Neural progenitor cell (in vitro differentiated cells): ENCODE results near the gene TATDN2. TPM values are rescaled to one million over a fixed set of nuclear protein-coding genes. Genes with fewer than 3 reads are reported as not detected.

Experiments
- DNase-seq: peaks from one replicate; pipeline ENCODE4 v3.0.0-alpha.2; 2016; ENCODE audit warnings: low spot score
- H2AFZ ChIP-seq: fragments of 200-600 bp; sonication (generic); replicated peaks from 2 replicates; pipeline ENCODE4 v1.6.1; 2016; ENCODE audit warnings: antibody characterized with exemption
- H3F3A ChIP-seq: fragments of 200-600 bp; sonication (generic); 2 replicates; pipeline ENCODE4 v1.6.1; 2016; ENCODE audit warnings: antibody characterized with exemption, low read depth
- H3K27ac ChIP-seq: fragments of 200-600 bp; sonication (generic); 2 replicates; pipeline ENCODE4 v1.5.1; 2016; ENCODE audit warnings: mild to moderate bottlenecking
- H3K27me3 ChIP-seq: fragments of 200-600 bp; sonication (generic); 2 replicates; pipeline ENCODE4 v1.6.1; 2016; ENCODE audit warnings: mild to moderate bottlenecking, moderate library complexity
- H3K36me3 ChIP-seq: fragments of 200-600 bp; sonication (generic); 2 replicates; pipeline ENCODE4 v1.5.1; 2016
- H3K4me1 ChIP-seq: fragments of 200-600 bp; sonication (generic); 2 replicates; pipeline ENCODE4 v1.6.1; 2016; ENCODE audit warnings: mixed run types
- H3K4me2 ChIP-seq: fragments of 200-600 bp; sonication (generic); 2 replicates; pipeline ENCODE4 v1.6.1; 2016
- H3K4me3 ChIP-seq: fragments of 200-600 bp; sonication (generic); 2 replicates; pipeline ENCODE4 v1.5.1; 2016
- H3K79me2 ChIP-seq: fragments of 200-600 bp; sonication (generic); 2 replicates; pipeline ENCODE4 v1.6.1; 2016; ENCODE audit warnings: low read depth
- H3K9ac ChIP-seq: fragments of 200-600 bp; sonication (generic); 2 replicates; pipeline ENCODE4 v1.6.1; 2016
- H3K9me3 ChIP-seq: fragments of 200-600 bp; sonication (generic); 2 replicates; pipeline ENCODE4 v1.5.1; 2016; ENCODE audit warnings: low read depth
- H4K20me1 ChIP-seq: fragments of 200-600 bp; sonication (generic); 2 replicates; pipeline ENCODE4 v1.6.1; 2016; ENCODE audit warnings: low read depth
- H3K27ac Mint-ChIP-seq: 3 replicates; pipeline ENCODE4 v1.8.0; 2021; ENCODE audit warnings: mixed read lengths
- H3K27me3 Mint-ChIP-seq: 2 replicates; pipeline ENCODE4 v1.8.0; 2022; ENCODE audit warnings: low read depth, mild to moderate bottlenecking, inconsistent platforms, moderate library complexity, mixed read lengths; ENCODE audit not compliant: insufficient read depth
- H3K36me3 Mint-ChIP-seq: 3 replicates; pipeline ENCODE4 v1.8.0; 2021; ENCODE audit warnings: mixed read lengths
- H3K4me1 Mint-ChIP-seq: 3 replicates; pipeline ENCODE4 v1.8.0; 2021; ENCODE audit warnings: mixed read lengths
- H3K4me3 Mint-ChIP-seq: 3 replicates; pipeline ENCODE4 v1.8.0; 2021; ENCODE audit warnings: mild to moderate bottlenecking, moderate library complexity, mixed read lengths
- H3K9me3 Mint-ChIP-seq: 3 replicates; pipeline ENCODE4 v1.8.0; 2020; ENCODE audit warnings: mixed read lengths
- EZH2 ChIP-seq: fragments of 200-600 bp; sonication (generic); IDR thresholded peaks from 2 replicates; pipeline ENCODE4 v1.6.1; 2017; ENCODE audit warnings: antibody characterized with exemption, mild to moderate bottlenecking, moderate library complexity
- EZH2phosphoT487 ChIP-seq: fragments of 200-600 bp; sonication (generic); IDR thresholded peaks from 2 replicates; pipeline ENCODE4 v1.6.1; 2017; ENCODE audit warnings: antibody characterized with exemption
- total RNA-seq: library from RNA; depleted of rRNA; stranded (reverse); fragments of >200 nt; gene quantifications from 2 replicates; pipeline ENCODE4 v1.2.3, GENCODE V29; 2015; ENCODE audit warnings: low replicate concordance
- TF ChIP-seq, protein P1 (sequence below): fragments of 200-600 bp; sonication (generic); IDR thresholded peaks from 2 replicates; pipeline ENCODE4 v1.5.1; 2017; ENCODE audit warnings: antibody characterized with exemption, mild to moderate bottlenecking

Gene TATDN2
- total RNA-seq, 1 donor from 2014 or later, result 11.7 TPM

DNA sequence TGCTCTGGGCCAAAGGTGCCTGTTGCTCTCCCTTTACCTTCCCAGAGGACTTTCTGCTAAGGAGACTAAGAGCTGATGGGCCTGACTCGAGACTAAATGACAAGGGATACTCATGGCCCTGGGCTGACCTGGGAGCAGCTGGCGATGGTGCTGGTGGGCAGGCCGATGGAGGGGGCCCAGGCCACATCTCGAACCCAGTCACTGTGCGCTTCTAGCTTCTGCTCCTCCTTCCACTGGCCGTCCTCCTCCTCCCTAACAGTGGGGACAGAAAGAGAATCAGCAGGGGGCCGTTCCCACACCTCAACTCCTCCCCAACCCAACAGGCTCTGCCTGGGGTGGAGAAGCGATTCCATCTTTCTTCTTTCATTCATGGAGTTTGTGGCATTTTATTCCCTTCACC lies 56.6 kb downstream of the TATDN2 start:
- H3K27ac Mint-ChIP-seq, result no peak overlapping the region
- Histone ChIP-seq H3K4me2 (no peak overlapping the region), H3K4me1 (no peaks in the 10 kb centered on the region), H3K9ac (no peak overlapping the region), H3K27ac (no peak overlapping the region), H3K79me2 (no peaks in the 10 kb centered on the region), H3K4me3 (no peak overlapping the region), H3K27me3 (no peaks in the 10 kb centered on the region), H3K9me3 (no peaks in the 10 kb centered on the region), H2AFZ (no peak overlapping the region), H3K36me3 (no peaks in the 10 kb centered on the region), H4K20me1 (no peaks in the 10 kb centered on the region), H3F3A (no peaks in the 10 kb centered on the region)
- H3K4me3 Mint-ChIP-seq, result no peak overlapping the region
- no peaks in the 10 kb centered on the region for H3K9me3 Mint-ChIP-seq
- no peaks in the 10 kb centered on the region for H3K4me1 Mint-ChIP-seq
- peaks cover 9% of the 10 kb centered on the region for H3K27me3 Mint-ChIP-seq
- peaks cover 28% of the 10 kb centered on the region for H3K36me3 Mint-ChIP-seq
- DNase-seq, result no peak
- TF ChIP-seq, protein P1, sequence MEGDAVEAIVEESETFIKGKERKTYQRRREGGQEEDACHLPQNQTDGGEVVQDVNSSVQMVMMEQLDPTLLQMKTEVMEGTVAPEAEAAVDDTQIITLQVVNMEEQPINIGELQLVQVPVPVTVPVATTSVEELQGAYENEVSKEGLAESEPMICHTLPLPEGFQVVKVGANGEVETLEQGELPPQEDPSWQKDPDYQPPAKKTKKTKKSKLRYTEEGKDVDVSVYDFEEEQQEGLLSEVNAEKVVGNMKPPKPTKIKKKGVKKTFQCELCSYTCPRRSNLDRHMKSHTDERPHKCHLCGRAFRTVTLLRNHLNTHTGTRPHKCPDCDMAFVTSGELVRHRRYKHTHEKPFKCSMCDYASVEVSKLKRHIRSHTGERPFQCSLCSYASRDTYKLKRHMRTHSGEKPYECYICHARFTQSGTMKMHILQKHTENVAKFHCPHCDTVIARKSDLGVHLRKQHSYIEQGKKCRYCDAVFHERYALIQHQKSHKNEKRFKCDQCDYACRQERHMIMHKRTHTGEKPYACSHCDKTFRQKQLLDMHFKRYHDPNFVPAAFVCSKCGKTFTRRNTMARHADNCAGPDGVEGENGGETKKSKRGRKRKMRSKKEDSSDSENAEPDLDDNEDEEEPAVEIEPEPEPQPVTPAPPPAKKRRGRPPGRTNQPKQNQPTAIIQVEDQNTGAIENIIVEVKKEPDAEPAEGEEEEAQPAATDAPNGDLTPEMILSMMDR, result no peak
- TF ChIP-seq EZH2 (no peak), EZH2phosphoT487 (no peak)

- Histone ChIP-seq H4K20me1 (no peaks in the 10 kb centered on the region), H3K36me3 (peaks cover under 1% of the 10 kb centered on the region), H3K9ac (no peak overlapping the region), H3K79me2 (no peaks in the 10 kb centered on the region), H2AFZ (no peak overlapping the region), H3K9me3 (no peaks in the 10 kb centered on the region), H3K4me2 (no peak overlapping the region), H3K4me3 (no peak overlapping the region), H3K4me1 (no peaks in the 10 kb centered on the region), H3F3A (no peaks in the 10 kb centered on the region), H3K27me3 (no peaks in the 10 kb centered on the region), H3K27ac (no peak overlapping the region)
- no peak overlapping the region for H3K27ac Mint-ChIP-seq
- H3K9me3 Mint-ChIP-seq, result no peaks in the 10 kb centered on the region
- peaks cover 10% of the 10 kb centered on the region for H3K27me3 Mint-ChIP-seq
- H3K36me3 Mint-ChIP-seq, result peaks cover 29% of the 10 kb centered on the region
- TF ChIP-seq, protein P1, result no peak
- no peak for TF ChIP-seq EZH2phosphoT487
- TF ChIP-seq EZH2, result no peak
- H3K4me1 Mint-ChIP-seq, result no peaks in the 10 kb centered on the region
- H3K4me3 Mint-ChIP-seq, result no peak overlapping the region
- DNase-seq, result no peak
Observed at GRCh38 chr3:10305331-10305902, 57.2 kb downstream of the TATDN2 start.

DNA sequence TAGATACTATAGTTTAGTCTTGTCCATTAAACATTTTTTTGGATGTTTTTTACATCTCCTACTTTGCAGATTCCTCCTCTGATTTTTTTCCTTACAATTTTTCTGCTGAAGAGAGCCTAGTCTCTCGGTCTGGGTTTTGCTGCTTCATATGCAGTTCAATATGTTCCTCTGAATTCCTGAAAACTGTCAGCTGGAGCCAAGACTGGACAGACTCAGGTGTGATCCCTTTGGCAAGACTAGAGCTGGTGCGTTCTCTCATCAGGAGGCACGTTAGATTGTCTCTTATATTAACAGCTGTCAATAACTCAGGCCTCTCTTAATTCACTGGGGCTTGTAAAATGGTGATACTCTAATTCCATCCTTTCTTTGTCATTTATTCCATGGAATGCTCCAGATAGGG lies 57.9 kb downstream of the TATDN2 start:
- Histone ChIP-seq H3K4me2 (no peak overlapping the region), H3K4me1 (no peaks in the 10 kb centered on the region), H3K27ac (no peak overlapping the region), H3F3A (no peaks in the 10 kb centered on the region), H3K9ac (no peak overlapping the region), H3K36me3 (peaks cover 6% of the 10 kb centered on the region), H4K20me1 (no peaks in the 10 kb centered on the region), H2AFZ (no peak overlapping the region), H3K9me3 (no peaks in the 10 kb centered on the region), H3K79me2 (no peaks in the 10 kb centered on the region), H3K4me3 (no peak overlapping the region), H3K27me3 (no peaks in the 10 kb centered on the region)
- Mint-ChIP-seq H3K27me3 (peaks cover 10% of the 10 kb centered on the region), H3K27ac (no peak overlapping the region), H3K9me3 (no peaks in the 10 kb centered on the region), H3K4me3 (no peak overlapping the region), H3K36me3 (peaks cover 32% of the 10 kb centered on the region), H3K4me1 (no peaks in the 10 kb centered on the region)
- TF ChIP-seq, protein P1, result no peak
- no peak for TF ChIP-seq EZH2phosphoT487
- TF ChIP-seq EZH2, result no peak
- no peak for DNase-seq
